D721Med (cell line): ENCODE measurements around the gene PDLIM4.

ENCODE experiments used
- DNase-seq: peaks from one replicate; pipeline ENCODE4 v3.0.0; 2011; ENCODE audit warnings: low spot score; ENCODE audit not compliant: insufficient read length
- FAIRE-seq: peaks from 2 replicates; lab custom pipeline; 2011; peaks lifted over from hg19 to GRCh38; lab: Jason Lieb, UNC
- CTCF ChIP-seq: IDR thresholded peaks from 2 replicates; pipeline ENCODE4 v1.5.1; 2012; ENCODE audit warnings: mild to moderate bottlenecking, control low read depth; ENCODE audit not compliant: insufficient read depth; ENCODE audit errors: missing control alignments

PDLIM4 gene

GRCh38 chr5:132274050-132274792 lies 16.7 kb downstream of the PDLIM4 start:
- no peak for FAIRE-seq
- no peak for DNase-seq
- no peak for TF ChIP-seq CTCF

DNA sequence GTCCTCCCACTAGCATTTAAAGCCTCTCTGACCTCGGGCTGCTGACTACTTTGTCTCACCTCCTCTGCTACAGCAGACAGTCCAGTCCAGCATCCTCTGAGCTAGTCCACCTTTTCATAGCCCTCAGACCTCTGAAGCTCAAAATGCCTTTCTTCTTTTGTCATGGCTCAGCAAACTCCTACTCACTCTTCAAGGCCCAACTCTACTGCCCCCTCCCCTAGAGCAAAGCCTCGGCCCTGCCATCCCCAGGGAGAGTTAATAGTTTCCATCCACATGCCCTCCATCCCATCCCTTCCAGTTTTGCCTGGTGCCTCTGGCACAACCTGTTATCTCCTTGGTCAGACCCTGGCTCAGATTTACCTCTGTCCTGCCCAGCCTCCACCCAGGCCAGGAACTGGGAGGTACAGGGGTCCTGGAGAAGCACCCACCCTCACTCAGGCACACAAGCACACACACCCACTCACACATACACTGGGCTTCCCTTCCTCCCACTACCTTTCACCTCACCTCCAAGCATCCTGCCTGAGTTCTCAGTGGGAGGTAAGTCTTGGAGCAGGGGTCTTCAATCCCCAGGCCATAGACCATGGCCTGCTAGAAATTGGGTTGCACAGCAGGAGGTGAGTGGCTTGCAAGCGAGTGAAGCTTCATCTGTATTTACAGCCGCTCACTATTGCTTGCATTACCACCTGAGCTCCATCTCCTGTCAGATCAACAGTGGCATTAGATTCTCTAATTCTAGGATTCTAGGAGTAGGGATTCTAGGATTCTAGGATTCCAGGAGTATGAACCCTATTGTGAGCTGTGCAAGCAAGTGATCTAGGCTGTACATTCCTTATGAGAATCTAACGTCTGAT lies 18.1 kb downstream of the PDLIM4 start:
- no peak for TF ChIP-seq CTCF
- DNase-seq: no peak
- no peak for FAIRE-seq

- TF ChIP-seq CTCF: no peak
- FAIRE-seq (no peak), DNase-seq (no peak)
Measured at GRCh38 chr5:132277256-132277655, 19.8 kb downstream of the PDLIM4 start.

GRCh38 chr5:132277971-132278853 lies 20.7 kb downstream of the PDLIM4 start:
- no peak for FAIRE-seq
- DNase-seq: no peak
- no peak for TF ChIP-seq CTCF

GRCh38 chr5:132279801-132280200 lies 22.3 kb downstream of the PDLIM4 start:
- DNase-seq: no peak
- TF ChIP-seq CTCF: no peak
- FAIRE-seq: no peak

DNA sequence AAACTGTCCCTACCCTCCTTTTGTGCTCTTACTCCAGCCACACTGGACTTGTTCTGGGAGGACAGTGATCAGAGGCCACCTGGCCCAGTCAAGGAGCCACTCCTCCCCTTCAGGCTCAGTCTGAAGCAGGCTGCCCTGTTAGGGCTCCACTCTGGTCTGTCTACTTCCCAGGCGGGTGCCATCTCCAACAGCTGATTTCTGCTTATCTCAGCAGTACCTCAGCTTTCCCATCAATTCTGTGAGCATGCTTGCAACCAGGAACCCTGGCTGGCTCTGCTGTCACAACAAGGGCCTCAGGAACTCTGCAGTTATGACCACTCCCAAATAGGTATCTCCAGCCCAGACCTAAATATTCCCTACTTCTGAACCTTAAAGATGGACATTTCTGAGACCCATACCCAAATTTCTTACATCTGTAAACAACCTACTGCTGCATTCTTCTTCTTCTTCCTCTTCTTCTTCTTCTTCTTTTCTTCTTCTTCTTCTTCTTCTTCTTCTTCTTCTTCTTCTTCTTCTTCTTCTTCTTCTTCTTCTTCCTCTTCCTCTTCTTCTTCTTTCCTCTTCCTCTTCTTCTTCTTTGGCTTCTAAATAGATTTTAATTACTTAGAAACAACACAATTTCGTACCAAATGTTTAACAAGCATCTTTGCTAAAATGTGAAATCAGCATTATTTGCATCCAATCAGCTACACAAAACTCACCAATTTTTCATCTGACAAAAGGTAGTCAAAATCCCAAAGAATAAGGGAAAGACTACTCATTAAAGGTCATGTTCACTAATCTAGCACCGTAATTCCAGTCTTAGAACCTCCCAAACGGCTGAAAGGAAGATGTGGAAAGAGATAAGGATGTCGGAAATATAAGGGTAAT lies 23.1 kb downstream of the PDLIM4 start:
- DNase-seq: no peak
- no peak for FAIRE-seq
- TF ChIP-seq CTCF: no peak
